ENCODE data around the gene MAPKAP1.

The MAPKAP1 gene

DNA sequence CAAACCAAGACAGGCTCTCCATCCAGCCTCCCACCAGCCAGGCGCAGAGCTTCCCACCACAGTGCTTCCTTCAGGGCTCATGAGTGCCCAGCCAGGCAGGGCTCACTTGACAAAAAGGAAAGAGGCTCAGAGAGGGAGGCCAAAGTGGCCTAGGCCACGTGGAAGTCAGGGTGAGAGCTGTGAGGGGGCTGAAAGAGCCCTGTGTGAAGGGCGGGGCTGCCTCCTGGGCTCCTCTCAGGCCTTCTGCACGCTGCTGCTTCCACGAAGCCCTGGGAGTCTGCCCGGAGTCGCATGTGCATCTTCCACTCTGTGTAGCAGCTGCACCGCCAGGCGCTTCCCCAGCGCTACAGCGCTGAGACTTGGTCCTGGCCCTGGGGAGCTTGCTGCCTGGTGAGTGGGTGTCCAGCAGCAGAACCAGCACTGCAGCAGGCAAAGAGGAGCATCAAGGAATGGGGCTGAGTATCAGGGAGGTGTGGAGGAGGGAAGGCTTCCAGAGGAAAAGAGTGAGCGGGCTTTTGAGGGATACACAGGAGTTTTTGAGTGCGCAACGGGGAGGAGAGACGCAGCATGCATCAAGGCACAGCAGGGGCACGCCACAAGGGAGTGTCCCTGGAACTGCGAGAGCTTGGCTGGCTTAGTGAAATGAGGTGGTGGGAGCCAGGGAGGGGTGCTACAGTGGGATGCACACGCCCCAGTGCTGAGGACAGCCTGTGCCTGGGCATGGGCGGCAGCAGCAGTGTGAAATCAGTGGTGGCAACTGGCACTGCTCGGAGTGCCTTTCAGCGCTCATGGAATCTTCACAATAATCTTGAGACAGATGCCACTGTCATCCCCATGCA lies 267.4 kb downstream of the MAPKAP1 start:
- Histone ChIP-seq H3K9me3 (ENCODE audit: insufficient read depth, low read length, severe bottlenecking) (no peaks in the 10 kb centered on the region), H2AFZ (ENCODE audit: low read depth, low read length) (no peak overlapping the region), H3K4me1 (ENCODE audit: insufficient read depth, low read length) (no peaks in the 10 kb centered on the region), H3K27me3 (ENCODE audit: insufficient read depth, low read length, poor library complexity) (no peaks in the 10 kb centered on the region), H3K36me3 (ENCODE audit: insufficient read depth, low read length) (peaks cover 35% of the 10 kb centered on the region), H4K20me1 (ENCODE audit: insufficient read depth, low read length) (0 out of 2 replicates have a peak, but pooled peaks cover 4% of the 10 kb centered on the region), H3K27ac (ENCODE audit: low read length) (no peak overlapping the region), H3K4me2 (ENCODE audit: insufficient read depth, low read length) (no peak overlapping the region), H3K9ac (ENCODE audit: low read depth, low read length) (no peak overlapping the region), H3K4me3 (ENCODE audit: low read depth in 1 of 2, low read length in 2 of 2) (no peak overlapping the region), H3K79me2 (ENCODE audit: insufficient read depth, low read length) (no peaks in the 10 kb centered on the region)
- ATAC-seq (ENCODE audit: insufficient read depth, low read depth) (no peak), DNase-seq (no peak)
- TF ChIP-seq EZH2 (IDR thresholded peaks at IDR 0.05; ENCODE audit: borderline replicate concordance, low read depth, low read length, severe bottlenecking): no peak
- TF ChIP-seq, protein P1, sequence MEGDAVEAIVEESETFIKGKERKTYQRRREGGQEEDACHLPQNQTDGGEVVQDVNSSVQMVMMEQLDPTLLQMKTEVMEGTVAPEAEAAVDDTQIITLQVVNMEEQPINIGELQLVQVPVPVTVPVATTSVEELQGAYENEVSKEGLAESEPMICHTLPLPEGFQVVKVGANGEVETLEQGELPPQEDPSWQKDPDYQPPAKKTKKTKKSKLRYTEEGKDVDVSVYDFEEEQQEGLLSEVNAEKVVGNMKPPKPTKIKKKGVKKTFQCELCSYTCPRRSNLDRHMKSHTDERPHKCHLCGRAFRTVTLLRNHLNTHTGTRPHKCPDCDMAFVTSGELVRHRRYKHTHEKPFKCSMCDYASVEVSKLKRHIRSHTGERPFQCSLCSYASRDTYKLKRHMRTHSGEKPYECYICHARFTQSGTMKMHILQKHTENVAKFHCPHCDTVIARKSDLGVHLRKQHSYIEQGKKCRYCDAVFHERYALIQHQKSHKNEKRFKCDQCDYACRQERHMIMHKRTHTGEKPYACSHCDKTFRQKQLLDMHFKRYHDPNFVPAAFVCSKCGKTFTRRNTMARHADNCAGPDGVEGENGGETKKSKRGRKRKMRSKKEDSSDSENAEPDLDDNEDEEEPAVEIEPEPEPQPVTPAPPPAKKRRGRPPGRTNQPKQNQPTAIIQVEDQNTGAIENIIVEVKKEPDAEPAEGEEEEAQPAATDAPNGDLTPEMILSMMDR (IDR thresholded peaks at IDR 0.05; ENCODE audit: borderline replicate concordance, extremely low read depth, low read length, poor library complexity, severe bottlenecking): no peak

DNA sequence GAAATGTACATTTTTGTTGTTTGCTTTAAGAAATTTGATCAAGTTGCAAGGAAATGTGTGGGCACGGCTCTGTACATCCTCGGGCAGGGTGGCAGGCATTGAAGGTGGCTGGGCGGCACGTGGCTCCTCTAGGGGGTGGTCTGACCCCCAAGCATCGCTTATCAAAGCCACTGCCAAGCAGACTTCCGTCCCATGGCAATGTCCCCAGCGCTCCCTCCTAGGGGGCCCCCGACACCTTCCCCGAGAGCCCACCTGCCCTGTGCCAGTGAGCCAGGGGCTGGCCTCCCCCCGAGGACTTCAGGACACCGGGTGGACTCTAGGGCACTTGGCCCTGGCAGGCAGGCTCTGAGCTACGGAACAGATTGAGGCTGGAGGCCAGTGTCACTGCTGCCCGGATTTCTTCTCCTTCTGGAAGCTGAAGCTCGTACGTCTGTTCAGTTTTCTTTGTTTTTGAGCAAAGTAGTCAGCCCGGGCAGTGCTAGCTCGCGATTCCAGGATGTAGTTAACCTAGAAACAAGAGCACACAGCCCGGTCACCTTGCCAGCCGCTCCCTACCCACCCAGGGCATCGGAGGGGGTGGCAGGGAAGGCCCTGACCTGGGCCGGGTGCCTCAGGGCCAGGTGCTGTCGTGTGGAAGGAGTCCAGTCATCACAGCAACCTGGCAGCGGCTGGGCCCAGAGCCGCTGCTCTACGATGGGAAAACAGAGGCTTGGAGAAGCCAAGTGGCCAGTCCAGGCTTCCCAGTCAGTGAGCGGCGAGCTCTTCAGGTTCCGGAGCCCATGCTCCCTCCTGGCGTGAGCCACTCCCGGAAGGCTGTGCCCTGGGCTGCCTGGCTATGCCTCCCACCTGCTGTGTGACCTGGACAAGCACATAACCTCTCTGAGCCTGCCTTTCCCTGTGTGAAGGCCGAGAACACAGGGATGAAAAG lies 268.2 kb downstream of the MAPKAP1 start:
- Histone ChIP-seq H2AFZ (ENCODE audit: low read depth, low read length) (no peak overlapping the region), H3K79me2 (ENCODE audit: insufficient read depth, low read length) (no peaks in the 10 kb centered on the region), H3K9ac (ENCODE audit: low read depth, low read length) (no peak overlapping the region), H3K4me1 (ENCODE audit: insufficient read depth, low read length) (no peaks in the 10 kb centered on the region), H3K36me3 (ENCODE audit: insufficient read depth, low read length) (peaks cover 33% of the 10 kb centered on the region), H4K20me1 (ENCODE audit: insufficient read depth, low read length) (no peaks in the 10 kb centered on the region), H3K4me2 (ENCODE audit: insufficient read depth, low read length) (no peak overlapping the region), H3K9me3 (ENCODE audit: insufficient read depth, low read length, severe bottlenecking) (no peaks in the 10 kb centered on the region), H3K27ac (ENCODE audit: low read length) (no peak overlapping the region), H3K4me3 (ENCODE audit: low read depth in 1 of 2, low read length in 2 of 2) (no peak overlapping the region), H3K27me3 (ENCODE audit: insufficient read depth, low read length, poor library complexity) (no peaks in the 10 kb centered on the region)
- TF ChIP-seq EZH2 (IDR thresholded peaks at IDR 0.05; ENCODE audit: borderline replicate concordance, low read depth, low read length, severe bottlenecking): no peak
- TF ChIP-seq, protein P1 (IDR thresholded peaks at IDR 0.05; ENCODE audit: borderline replicate concordance, extremely low read depth, low read length, poor library complexity, severe bottlenecking): no peak
- DNase-seq (no peak), ATAC-seq (ENCODE audit: insufficient read depth, low read depth) (no peak)

DNA sequence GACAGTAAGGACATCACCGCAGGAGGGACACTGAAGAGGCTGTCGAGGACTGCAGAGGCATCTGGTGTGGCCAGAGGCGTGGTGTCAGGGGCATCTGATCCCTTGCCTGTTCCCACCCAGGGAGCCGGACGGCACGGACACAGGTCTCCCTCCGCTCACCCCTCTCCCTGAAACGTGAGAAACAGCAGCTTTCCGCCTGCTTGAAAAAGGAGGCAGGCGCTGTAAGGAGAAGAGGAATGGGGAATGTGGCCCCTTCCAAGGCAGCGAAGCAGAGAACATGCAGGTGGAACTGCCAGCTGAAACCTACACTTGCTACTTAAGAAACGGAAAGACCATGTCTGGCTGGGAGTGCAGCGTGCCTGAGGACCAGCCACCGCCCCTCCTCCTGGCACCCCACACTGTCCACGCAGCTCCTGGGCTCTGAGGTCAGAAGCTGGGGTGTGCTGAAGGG lies 269.2 kb downstream of the MAPKAP1 start:
- no peak overlapping the region for H3K4me2 ChIP-seq (ENCODE audit: insufficient read depth, low read length)
- no peak overlapping the region for H3K4me3 ChIP-seq (ENCODE audit: low read depth in 1 of 2, low read length in 2 of 2)
- TF ChIP-seq EZH2 (IDR thresholded peaks at IDR 0.05; ENCODE audit: borderline replicate concordance, low read depth, low read length, severe bottlenecking): no peak
- TF ChIP-seq, protein P1 (IDR thresholded peaks at IDR 0.05; ENCODE audit: borderline replicate concordance, extremely low read depth, low read length, poor library complexity, severe bottlenecking): no peak
- no peak overlapping the region for H2AFZ ChIP-seq (ENCODE audit: low read depth, low read length)
- H3K79me2 ChIP-seq (ENCODE audit: insufficient read depth, low read length): no peaks in the 10 kb centered on the region
- H3K9ac ChIP-seq (ENCODE audit: low read depth, low read length): no peak overlapping the region
- peaks cover 31% of the 10 kb centered on the region for H3K36me3 ChIP-seq (ENCODE audit: insufficient read depth, low read length)
- H3K4me1 ChIP-seq (ENCODE audit: insufficient read depth, low read length): no peaks in the 10 kb centered on the region
- no peak for ATAC-seq (ENCODE audit: insufficient read depth, low read depth)
- H4K20me1 ChIP-seq (ENCODE audit: insufficient read depth, low read length): no peaks in the 10 kb centered on the region
- DNase-seq: no peak
- H3K9me3 ChIP-seq (ENCODE audit: insufficient read depth, low read length, severe bottlenecking): no peaks in the 10 kb centered on the region
- no peaks in the 10 kb centered on the region for H3K27me3 ChIP-seq (ENCODE audit: insufficient read depth, low read length, poor library complexity)
- no peak overlapping the region for H3K27ac ChIP-seq (ENCODE audit: low read length)

Measured in DND-41 (cell line).